Dedifferentiated amniotic fluid mesenchymal stem cell (primary cell): ENCODE measurements around the gene CDKAL1.
A peak's percentile ranks its signal among the peaks of the same experiment; 100 is the strongest.

ENCODE experiments used
- DNase-seq: peaks from one replicate; pipeline ENCODE4 v3.0.0-alpha.2; 2016; ENCODE audit errors: extremely low spot score

CDKAL1 gene

DNA sequence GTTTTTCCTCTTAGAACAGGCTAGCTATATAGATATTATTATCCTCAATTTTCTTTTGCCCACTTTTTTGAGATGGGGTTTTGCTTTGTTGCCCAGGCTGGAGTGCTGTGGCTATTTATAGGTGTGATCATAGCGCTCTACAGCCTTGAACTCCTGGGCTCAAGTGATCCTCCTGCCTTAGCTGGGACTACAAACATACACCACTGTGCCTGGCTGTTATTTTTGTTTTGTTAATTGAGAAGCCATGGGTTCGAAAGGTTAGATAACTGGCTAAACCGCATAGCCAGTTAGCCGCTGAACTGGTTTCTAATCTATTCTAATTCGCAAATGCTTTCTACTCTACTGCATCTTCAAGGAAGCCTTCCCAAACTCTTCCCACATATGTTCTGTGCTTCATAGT is 425.8 kb downstream of the CDKAL1 start:
- no peak for DNase-seq

DNA sequence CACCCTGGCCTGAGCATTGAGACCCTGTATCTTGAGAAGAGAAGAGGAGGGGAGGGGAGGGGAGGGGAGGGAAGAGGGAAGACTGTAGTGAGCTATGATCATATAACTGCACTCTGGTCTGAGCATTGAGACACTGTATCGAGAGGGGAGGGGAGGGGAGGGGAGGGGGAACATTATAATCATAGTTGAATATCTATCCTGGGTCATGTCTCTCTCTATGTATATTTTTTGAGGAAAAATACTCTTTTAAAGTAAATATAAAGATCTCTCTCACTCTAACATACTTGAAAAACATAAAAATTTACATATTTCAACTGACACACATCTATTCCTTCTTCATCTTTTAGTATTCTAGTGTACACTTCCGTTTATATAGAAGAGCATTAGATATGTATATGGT is 431.0 kb downstream of the CDKAL1 start:
- DNase-seq: no peak

DNA sequence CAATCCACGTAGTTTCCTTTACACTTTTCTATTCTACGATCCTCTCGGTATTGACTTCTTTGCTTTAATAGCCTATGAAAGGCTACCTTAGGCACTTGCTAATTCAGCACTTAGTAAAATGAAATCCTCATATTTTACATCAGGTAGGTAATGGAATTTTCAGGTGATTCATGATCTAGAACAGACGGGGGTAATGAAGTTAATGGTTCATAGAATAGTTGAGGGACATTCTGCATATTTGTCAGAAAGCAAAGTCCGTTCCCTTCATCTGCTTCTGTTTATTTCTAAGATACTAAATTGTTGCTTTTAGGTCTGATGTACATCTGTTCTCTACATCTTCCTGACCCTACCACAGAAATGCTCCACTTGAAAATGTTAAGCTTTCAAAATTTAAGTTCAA is 431.7 kb downstream of the CDKAL1 start:
- no peak for DNase-seq

DNA sequence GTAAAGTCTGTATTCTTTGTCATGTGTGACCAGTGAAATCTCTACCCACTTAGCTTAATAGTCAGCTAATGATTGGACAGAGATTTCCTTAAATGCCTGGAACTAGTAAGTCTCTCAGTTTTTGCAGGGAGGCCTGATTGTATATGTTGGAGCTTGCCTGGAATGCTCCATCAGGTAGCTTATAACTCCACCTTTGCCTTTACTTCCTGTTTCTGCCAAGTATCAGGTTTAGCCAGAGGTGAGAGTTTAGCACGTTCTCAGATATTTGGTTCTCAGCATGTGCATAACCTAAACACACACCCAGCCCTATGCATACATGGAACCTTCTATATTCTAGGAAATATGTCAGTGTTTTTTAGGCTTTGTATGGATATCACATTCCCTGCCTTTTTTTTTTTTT is 435.3 kb downstream of the CDKAL1 start:
- no peak for DNase-seq

DNA sequence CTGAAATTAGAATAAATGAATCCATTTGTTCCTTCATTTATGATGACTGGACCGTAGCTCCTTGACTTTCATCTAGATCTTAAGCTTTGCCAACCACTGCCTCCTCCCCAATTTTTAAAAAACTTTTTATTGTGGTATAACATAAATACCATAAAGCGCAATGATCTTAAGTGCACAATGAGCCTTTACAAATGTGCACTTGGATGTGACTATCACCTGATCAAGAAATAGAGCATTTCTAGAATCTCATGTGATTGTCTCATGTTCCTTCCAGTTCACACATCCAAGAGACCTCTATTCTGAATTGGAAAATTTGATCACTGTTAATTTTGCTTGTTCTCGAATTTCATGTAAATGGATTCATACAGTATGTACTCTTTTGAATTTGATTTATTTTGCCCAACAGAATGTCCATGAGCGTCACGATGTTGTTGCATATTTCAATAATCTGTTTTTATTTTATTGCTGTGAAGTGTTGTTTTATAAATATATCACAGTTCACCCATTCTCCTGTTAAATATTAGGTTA is 442.2 kb downstream of the CDKAL1 start:
- DNase-seq: no peak

DNA sequence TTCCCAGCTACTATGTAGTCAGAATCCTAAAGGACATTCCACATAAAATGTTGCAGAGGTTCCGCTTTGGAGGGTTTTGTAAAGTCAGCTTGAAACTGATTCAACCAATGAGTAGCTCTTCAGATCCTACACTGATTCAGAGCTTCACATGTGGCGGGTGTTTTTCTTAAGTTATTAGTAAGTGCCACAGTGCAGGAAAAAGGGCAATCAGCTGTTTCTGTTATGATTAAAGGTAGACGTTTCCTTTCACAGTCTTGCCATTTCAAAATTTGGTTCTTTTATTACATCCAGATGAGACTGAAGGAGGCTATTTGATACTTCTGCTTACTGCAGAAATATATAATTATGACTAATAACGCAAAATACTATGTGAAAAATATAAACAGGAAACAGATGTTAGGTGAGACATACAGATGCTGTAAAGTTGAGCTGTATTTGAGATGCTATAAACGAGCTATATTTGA is 443.9 kb downstream of the CDKAL1 start:
- peak; percentile 32 for DNase-seq

DNA sequence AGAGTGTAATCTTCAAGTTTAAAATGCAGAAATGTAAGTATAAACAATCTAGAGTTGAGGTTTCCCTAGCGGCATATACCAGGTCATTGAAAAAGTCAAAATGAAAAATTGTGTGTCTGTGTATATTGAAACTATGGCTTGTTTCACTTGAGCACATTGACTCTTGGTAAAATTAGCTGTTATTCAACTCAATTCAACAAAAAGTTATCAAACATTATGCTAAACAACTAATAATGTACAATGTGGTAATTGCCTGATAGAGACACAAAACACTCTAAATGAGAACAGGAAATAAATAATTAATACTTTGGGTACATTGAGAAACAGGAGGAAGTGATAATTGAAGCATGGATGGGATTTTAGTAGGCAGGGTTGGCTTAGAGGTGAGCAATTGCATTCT is 444.8 kb downstream of the CDKAL1 start:
- no peak for DNase-seq

DNA sequence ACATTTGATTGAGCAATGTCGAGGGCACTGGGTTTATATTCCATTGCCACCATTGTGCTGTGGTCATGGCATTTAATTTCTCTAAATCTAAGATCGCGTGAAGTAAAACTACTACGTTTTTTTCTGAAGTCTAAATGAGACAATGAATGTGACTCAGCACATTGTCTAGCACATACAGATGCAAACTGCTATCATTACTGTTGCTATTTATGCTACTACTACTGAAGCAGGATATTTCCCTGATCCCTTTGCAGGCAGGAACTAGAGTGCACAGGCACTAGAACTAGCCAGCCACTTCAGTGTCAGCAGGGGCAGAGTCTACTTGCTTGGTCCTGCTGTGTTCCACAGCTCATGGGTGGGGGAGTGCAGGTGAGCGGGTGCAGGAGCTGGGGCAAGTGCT is 449.7 kb downstream of the CDKAL1 start:
- no peak for DNase-seq

DNA sequence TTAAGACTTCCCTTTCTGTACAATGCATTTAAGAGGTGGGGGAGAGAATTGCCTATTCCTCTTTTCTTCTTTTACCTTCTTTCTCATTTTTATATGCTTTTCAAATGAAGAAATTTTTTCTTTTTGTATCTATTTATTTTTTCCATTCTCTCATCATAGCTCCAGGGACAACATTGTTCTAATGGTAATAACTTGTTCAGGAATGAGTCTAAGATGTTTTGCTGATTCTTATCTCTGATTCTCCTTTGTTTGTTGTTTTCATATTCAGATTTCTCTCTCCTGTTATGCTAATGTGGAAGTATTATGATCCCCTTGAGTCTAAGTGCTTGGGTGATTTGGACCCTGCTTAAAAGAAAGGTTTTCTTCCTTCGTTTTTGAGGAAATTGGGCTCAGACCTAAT is 451.6 kb downstream of the CDKAL1 start:
- no peak for DNase-seq

DNA sequence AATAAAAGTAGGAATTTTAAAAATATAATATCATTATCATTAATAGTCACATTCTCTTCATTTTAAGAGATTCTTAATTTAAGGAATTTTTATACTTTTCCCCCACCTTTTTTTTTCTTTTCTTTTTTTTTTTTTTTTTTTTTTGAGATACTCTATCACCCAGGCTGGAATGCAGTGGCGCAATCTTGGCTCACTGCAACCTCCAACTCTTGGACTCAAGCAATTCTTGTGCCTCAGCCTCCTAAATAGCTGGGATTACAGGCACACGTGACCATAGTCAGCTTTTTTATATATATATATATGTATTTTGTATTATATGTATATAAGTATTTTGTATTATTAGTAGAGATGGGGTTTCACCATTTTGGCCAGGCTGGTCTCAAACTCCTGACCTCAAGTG is 457.7 kb downstream of the CDKAL1 start:
- DNase-seq: no peak

DNA sequence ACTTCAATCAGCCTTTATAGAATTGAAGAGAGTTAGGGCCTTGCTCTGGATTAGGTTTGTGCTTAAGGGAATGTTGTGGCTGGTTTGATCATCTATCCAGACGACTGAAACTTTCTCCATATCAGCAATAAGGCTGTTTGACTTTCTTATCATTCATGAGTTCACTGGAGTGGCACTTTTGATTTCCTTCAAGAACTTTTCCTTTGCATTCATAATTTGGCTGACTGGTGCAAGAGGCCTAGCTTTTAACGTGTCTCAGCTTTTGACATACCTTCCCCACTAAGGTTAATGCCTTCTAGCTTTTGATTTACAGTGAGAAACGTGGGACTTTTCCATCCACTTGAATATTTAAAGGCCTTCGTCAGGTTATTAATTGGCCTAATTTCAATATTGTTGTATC is 461.8 kb downstream of the CDKAL1 start:
- DNase-seq: no peak

DNA sequence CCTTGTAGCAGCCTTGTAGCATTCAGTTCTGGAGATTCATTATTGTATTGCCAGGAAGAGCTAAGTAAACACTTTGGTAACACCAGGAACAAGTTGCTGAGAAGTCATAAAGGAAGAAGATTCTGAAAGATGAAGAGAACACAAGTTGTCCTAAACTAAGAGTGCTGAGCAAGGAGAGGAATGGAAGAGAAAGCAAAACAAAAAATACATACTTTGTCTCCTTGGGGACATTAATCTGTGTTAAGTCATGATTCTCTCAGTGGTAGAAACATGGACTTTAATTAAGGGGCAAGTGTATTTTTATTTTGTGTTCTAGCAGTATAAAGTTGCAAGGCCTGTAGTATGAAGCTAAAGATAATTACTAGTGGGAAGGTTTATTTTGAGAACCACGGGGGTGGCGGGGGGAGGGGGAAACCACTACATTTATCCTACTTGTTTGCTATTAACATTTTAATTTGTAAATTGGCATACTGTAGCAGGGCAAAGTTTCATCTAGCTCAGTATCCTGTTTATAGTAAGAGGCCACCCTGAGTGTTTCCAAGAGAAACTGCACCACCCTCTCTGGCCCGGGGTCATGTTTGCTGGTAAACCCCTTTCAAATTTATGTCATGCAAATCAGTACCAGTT is 463.0 kb downstream of the CDKAL1 start:
- DNase-seq: no peak

DNA sequence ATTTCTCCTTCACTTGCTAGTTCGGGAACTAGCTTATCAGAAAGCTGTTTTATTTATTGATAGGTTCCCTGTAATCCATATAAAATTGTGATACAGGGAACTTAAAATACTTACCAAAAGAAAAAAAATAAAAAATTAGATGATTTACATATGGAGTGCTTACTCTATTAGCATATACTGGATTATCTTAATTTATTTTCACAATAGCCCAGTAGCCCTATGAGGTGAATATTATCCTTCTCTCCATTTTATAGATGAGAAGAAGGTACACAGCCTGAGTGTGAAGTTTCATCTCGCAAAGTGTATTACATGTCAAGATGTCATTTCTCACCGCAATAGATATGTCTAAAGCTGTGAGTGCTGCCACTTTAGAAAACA is 463.5 kb downstream of the CDKAL1 start:
- DNase-seq: no peak

DNA sequence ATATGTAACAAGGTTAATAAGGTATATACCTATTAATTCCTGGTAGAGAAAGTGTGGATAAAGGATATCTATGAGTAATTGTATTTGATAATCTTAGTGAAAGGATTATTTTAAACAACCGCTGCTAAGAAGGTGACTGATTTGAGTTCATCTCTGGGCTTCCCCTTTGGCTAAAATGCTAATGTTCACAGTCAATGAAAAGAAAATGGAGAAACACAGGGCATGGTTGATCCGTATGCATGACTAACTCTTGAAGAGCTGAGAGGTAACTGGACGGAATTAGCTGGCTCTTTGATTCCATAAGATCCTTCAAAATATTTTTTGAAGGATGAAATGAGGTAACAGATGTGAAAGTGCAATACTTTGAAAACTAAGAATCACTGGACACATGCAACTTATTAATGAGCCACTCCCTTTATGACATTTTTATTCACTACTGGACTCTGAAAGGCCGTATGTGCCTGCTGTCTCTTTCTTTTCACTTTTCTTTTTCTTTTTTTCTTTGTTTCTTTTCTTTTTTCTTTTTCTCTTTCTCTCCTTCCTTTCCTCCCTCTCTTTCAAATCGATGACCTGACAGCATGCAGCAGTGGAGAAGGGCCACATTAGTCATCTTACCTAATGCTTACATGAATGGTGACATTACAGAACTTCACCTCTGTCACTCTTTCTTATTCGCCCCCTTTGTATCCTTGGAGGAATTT is 464.6 kb downstream of the CDKAL1 start:
- DNase-seq: no peak

DNA sequence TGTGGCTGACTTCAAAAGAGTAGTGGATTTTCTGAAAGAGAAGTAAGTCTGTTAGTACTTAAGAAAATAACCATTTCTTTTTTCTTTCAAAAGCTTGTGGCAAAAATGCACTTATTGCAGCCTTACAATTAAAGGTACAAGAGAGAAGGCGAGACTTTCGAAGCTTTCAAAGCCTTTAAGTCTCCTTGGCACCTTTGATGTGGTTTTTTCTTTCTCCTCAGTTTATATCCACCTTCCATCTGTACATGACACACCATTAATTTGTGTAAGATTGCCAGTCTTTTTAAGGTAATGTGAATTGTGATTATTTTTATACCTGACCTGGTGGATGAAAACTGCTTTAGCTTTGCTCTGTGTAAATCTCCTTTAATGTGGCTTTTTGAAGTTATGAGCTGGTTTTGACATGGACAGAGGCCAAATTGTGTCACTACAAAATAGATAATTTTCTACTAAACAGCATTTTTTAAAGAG is 466.1 kb downstream of the CDKAL1 start:
- DNase-seq: no peak

DNA sequence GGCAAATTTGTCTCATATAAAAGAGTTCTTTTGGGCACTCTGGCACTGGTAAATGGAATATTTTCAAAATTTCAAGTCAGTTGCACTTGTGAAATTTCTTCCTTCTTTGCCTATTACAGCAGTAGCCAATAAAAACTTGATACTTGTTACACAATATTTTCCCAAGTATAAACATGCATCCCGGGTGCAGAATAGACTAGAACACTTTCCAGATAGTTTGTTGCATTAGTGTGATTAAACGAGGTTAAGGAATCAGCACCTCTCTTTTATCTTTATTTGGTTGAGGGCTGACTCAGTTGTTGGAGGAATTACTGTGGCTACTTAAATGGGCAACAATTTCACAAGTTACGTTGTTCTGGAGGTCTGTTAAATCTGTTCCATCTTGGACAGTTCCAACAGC is 467.5 kb downstream of the CDKAL1 start:
- no peak for DNase-seq

DNA sequence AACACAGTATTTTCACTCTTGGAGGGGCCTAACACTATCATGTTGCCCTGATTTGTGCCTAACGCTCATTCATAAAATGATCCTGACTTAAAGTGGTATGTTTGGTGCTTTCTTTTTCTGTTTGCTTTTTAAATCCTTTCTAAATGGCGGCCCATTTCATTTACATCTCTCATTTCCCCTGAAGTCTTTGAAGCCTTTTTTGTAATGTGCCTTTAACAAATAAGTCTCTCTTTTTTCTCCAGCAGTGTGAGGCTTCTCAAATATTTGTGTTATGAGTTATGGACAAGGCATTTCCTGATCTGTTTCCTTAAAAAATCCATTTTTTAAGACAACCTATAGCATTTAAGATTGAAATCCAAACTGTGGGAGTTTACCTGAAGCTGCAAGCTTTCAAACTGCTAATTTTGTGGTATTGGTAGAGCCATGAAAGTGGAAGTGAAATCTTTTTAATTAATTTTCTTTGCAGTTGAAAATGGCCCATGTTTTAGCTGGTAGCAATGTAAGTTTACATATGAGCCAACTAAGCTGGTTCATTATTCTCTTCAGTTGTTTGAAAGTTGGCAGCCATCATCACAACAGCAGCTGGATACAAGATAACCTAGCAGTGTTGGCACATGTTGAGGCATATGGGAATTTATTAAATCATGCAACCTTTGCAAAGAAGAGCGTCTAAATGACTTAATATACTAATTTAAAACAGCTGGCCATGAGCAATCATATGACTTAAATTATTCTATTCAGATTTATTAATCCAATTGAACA is 469.7 kb downstream of the CDKAL1 start:
- peak; percentile 31 for DNase-seq

DNA sequence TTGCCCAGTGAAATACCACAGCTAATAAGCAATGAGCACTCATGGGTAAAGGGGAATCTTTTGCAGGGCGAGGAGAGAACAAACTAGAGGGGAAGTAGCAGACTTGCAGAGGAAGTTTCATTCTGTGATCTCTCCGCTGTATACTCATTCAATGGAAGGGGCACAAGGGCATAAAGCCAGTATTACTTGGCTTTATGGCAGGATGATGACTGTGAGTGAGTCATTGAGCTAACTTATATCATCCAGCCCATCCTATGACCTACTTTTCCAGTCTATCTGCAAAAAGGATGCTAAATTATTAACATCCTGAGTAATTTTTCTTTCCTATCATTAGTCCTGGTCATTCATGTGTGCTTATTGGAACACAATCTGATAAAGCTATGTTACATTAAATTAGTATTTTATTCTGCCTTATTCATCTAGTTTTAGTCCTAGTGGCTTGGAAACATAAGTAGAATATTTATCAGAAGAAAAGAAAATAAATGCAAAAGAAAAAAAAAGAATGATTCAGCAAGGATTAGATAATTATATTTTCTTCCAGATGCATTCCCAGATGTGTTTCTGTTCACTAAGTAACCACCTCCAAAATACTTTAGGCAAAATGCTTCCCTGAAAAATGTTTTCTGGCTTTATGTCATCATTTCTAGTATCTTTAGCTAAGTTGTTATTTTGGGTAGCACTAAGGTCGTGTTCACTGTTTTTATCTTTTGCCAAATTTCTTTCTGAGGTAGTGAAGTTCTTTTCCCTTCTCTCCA is 471.7 kb downstream of the CDKAL1 start:
- peak; percentile 68 for DNase-seq

DNA sequence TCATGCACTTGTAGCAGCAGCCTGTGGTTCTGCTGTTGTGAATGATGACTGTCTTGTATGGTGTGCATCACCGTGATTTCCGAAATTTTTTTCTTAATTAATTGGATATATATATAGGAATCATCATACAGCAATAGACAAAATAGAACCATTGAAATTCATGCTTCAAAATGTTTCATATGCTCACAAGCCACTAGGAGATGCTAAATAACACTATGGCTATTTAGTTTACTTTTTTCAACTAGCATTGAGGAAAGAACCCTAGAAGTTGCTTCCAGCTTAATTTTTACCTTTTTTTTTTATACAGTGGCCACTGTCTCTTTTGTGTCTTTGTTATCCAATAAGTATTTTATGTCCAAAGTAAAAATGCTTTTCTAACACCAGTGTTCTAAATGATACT is 485.4 kb downstream of the CDKAL1 start:
- no peak for DNase-seq

DNA sequence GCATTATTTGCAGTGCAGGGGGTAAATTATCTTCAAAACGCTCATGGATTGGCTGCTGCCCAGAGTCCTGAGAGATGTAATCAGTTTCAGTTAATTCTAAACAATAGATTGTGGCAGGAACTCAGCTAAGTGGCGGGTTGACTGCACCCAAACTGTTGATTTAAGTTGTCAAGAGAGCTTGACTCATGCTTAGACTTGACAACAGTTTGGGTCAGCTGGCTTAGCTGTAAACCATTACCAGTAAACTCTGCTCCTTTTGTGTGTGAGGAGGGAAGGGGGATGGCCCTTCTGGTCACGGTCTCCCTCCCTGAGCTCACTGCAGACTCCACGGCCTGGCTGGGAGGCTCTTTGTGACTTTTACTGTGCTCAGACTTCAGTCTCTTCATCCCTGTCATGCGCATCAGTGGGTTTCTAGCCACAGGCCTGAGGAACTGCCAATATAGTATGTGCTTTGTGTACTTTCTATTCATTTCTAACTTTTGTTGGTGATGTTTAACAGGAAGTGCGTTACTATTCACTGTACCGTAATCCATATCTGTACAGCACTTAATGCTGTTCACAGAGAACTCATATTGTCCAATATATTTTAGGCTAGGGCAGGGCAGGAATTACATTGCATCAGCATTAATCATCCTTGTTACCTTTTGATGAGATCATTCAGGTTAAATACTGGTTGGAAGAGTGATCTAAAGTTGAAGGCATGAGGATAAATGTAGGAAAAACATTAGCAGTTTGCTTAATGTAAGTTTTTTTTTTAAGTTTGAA is 488.3 kb downstream of the CDKAL1 start:
- no peak for DNase-seq

DNA sequence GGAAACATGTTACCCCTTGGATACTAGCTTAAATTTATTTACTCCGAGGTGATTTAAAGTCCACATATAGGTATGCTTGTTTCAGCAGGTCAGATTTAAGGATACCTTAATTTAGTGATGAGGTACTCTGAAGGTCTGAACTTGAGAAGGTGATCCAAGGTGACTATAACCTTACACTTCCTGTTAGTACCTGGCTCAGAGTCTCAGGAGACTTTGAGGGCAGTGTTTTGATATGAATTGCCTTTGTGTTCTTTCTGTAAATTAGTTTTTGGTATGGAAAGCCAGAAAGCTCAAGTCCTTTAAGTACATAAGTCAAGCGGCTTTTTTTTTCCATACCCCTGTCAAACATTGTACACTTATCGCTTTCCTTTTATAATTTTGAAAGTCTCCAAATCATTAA is 489.0 kb downstream of the CDKAL1 start:
- DNase-seq: no peak
